ENCODE measurements around the gene SLC6A7.

GRCh38 chr5:150178262-150178661 lies 11.6 kb upstream of the SLC6A7 start:
- TF ChIP-seq, protein P1, sequence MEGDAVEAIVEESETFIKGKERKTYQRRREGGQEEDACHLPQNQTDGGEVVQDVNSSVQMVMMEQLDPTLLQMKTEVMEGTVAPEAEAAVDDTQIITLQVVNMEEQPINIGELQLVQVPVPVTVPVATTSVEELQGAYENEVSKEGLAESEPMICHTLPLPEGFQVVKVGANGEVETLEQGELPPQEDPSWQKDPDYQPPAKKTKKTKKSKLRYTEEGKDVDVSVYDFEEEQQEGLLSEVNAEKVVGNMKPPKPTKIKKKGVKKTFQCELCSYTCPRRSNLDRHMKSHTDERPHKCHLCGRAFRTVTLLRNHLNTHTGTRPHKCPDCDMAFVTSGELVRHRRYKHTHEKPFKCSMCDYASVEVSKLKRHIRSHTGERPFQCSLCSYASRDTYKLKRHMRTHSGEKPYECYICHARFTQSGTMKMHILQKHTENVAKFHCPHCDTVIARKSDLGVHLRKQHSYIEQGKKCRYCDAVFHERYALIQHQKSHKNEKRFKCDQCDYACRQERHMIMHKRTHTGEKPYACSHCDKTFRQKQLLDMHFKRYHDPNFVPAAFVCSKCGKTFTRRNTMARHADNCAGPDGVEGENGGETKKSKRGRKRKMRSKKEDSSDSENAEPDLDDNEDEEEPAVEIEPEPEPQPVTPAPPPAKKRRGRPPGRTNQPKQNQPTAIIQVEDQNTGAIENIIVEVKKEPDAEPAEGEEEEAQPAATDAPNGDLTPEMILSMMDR (tag by site-specific recombination; IDR thresholded peaks at IDR 0.05) = no peak
- no peak for TF ChIP-seq ZNF221 (tag by site-specific recombination; IDR thresholded peaks at IDR 0.05; ENCODE audit: borderline replicate concordance)
- TF ChIP-seq ZNF791 (tag by site-specific recombination; IDR thresholded peaks at IDR 0.05) = no peak
- TF ChIP-seq MZF1 (tag by site-specific recombination; IDR thresholded peaks at IDR 0.05; ENCODE audit: borderline replicate concordance) = no peak
- TF ChIP-seq, protein P2, sequence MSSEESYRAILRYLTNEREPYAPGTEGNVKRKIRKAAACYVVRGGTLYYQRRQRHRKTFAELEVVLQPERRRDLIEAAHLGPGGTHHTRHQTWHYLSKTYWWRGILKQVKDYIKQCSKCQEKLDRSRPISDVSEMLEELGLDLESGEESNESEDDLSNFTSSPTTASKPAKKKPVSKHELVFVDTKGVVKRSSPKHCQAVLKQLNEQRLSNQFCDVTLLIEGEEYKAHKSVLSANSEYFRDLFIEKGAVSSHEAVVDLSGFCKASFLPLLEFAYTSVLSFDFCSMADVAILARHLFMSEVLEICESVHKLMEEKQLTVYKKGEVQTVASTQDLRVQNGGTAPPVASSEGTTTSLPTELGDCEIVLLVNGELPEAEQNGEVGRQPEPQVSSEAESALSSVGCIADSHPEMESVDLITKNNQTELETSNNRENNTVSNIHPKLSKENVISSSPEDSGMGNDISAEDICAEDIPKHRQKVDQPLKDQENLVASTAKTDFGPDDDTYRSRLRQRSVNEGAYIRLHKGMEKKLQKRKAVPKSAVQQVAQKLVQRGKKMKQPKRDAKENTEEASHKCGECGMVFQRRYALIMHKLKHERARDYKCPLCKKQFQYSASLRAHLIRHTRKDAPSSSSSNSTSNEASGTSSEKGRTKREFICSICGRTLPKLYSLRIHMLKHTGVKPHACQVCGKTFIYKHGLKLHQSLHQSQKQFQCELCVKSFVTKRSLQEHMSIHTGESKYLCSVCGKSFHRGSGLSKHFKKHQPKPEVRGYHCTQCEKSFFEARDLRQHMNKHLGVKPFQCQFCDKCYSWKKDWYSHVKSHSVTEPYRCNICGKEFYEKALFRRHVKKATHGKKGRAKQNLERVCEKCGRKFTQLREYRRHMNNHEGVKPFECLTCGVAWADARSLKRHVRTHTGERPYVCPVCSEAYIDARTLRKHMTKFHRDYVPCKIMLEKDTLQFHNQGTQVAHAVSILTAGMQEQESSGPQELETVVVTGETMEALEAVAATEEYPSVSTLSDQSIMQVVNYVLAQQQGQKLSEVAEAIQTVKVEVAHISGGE (tag by site-specific recombination; conservative IDR thresholded peaks at IDR 0.05; ENCODE audit: low read depth) = no peak
- TF ChIP-seq, protein P3, sequence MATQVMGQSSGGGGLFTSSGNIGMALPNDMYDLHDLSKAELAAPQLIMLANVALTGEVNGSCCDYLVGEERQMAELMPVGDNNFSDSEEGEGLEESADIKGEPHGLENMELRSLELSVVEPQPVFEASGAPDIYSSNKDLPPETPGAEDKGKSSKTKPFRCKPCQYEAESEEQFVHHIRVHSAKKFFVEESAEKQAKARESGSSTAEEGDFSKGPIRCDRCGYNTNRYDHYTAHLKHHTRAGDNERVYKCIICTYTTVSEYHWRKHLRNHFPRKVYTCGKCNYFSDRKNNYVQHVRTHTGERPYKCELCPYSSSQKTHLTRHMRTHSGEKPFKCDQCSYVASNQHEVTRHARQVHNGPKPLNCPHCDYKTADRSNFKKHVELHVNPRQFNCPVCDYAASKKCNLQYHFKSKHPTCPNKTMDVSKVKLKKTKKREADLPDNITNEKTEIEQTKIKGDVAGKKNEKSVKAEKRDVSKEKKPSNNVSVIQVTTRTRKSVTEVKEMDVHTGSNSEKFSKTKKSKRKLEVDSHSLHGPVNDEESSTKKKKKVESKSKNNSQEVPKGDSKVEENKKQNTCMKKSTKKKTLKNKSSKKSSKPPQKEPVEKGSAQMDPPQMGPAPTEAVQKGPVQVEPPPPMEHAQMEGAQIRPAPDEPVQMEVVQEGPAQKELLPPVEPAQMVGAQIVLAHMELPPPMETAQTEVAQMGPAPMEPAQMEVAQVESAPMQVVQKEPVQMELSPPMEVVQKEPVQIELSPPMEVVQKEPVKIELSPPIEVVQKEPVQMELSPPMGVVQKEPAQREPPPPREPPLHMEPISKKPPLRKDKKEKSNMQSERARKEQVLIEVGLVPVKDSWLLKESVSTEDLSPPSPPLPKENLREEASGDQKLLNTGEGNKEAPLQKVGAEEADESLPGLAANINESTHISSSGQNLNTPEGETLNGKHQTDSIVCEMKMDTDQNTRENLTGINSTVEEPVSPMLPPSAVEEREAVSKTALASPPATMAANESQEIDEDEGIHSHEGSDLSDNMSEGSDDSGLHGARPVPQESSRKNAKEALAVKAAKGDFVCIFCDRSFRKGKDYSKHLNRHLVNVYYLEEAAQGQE (tag by site-specific recombination; IDR thresholded peaks at IDR 0.05) = no peak
- TF ChIP-seq ZNF10 (tag by site-specific recombination; IDR thresholded peaks at IDR 0.05) = no peak
- no peak for TF ChIP-seq ZNF23 (tag by site-specific recombination; IDR thresholded peaks at IDR 0.05; ENCODE audit: borderline replicate concordance)
- no peak for TF ChIP-seq ZSCAN30 (tag by site-specific recombination; IDR thresholded peaks at IDR 0.05)
- no peak for TF ChIP-seq ZNF639 (tag by site-specific recombination; IDR thresholded peaks at IDR 0.05)
- no peak for TF ChIP-seq ZNF768 (tag by site-specific recombination; IDR thresholded peaks at IDR 0.05)
- no peak for TF ChIP-seq ZNF146 (tag by site-specific recombination; IDR thresholded peaks at IDR 0.05)
- no peak for TF ChIP-seq ZNF311 (tag by site-specific recombination; IDR thresholded peaks at IDR 0.05; ENCODE audit: borderline replicate concordance)

All from HEK293 (cell line).